Stimulated activated CD8-positive, alpha-beta memory T cell treated with anti-CD3 and anti-CD28 coated beads, Interleukin-15, amount 100 ng/mL, for 1 hour (primary cell): ENCODE measurements around the gene NF1.
"Not testable (repeated sequence)": the region's sequence is repeated elsewhere in the genome, so short reads cannot be mapped to it uniquely, and the experiment has no call there.

Experiments used
- DNase-seq: peaks from one replicate; pipeline ENCODE4 v3.0.0-alpha.2; 2020; ENCODE audit warnings: low read depth

Gene NF1

GRCh38 chr17:31132977-31133376, 38.2 kb downstream of the NF1 start:
- no peak for DNase-seq

- DNase-seq: no peak
Measured at GRCh38 chr17:31134576-31134975, 39.8 kb downstream of the NF1 start.

DNA sequence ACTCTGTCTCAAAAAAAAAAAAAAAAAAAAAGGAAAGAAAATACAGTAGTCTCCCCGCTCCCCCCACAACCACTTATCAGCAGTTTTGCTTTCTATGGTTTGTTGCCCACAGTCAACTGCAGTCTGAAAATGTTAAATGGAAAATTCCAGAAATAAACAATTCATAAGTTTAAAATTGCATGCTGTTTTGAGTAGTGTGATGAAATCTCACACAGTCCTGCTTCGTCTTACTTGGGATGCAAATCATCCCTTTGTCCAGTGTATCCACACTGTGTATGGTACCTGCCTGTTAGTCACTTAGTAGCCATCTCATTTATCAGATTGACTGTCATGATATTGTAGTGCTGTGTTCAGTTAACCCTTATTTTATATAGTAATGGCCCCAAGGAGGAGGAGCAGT, 41.5 kb downstream of the NF1 start:
- DNase-seq: no peak

DNA sequence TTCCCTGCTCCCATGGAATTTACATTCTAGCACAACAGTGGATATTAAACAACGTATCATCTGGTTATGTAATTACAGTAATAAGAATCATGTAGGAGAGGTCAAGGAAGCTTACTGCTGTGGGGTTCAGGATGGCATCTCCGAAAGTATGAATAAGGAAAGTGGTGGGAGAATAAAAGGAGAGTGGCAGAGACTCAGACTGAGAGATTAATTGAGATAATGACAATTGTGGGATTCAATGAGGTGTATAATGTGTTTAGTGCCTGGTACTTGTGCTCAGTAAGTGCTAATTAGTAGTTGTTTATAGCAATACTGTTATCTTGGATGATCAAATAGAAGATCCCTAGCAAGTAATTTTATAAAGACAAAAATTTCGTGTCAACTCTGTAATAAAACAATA, 45.3 kb downstream of the NF1 start:
- DNase-seq: no peak

DNA sequence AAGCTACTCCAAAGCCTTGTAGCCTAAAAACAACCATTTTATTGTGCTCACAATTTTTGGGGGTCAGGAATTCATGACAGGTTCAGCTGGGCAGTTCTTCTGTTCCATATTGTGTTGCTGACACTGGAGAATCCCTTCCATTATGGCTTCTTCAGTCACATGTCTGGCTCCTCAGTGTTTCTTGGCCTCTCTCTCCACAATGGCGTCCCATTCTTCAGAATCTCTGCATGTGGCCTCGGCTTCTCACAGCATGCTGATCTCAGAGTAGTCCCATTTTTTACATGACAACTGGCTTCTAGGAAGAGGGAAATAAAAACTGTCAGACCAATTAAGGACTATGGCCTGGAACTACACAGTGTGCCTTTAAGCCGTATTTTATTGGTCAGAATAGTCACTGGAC, 49.7 kb downstream of the NF1 start:
- no peak for DNase-seq

- DNase-seq: no peak
Measured at GRCh38 chr17:31144836-31145235, 50.1 kb downstream of the NF1 start.

- no peak for DNase-seq
Measured at GRCh38 chr17:31147507-31148202, 52.9 kb downstream of the NF1 start.

DNA sequence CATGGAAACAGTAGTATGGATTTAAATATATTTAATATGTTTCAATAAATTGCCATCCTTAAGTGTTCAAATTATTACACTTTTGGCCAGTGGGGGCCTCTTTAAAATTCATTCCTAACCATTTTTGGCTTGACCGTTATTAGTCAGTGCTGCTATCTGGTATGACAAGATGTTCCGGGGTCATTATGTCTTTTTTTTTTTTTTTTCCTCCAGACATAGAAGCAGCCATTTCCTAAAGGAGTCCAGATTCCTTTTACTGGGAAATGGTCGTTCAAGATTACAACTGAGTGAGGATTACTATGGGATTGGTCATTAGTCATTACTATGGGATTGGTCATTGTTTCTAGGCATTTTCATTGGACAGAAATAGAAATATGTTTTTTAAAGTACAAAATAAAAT, 53.4 kb downstream of the NF1 start:
- no peak for DNase-seq

- no peak for DNase-seq
Measured at GRCh38 chr17:31152271-31152670, 57.5 kb downstream of the NF1 start.

GRCh38 chr17:31155208-31155810, 60.5 kb downstream of the NF1 start:
- no peak for DNase-seq

GRCh38 chr17:31156326-31156725, 61.5 kb downstream of the NF1 start:
- DNase-seq: no peak

DNA sequence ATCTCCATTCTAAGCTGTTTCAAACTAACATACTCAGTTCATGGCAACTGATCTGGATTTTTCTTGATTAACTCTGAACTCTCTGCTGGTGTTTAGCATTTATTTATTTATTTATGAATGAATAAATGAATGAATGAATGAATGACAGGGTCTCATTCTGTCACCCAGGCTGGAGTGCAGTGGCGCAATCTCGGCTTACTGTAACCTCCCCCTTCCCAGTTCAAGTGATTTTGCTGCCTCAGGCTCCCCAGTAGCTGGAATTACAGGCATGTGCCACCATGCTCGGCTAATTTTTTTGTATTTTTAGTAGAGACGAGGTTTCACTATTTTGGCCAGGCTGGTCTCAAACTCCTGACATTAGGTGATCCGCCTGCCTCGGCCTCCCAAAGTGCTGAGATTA, 62.1 kb downstream of the NF1 start:
- not testable (repeated sequence) for DNase-seq

DNA sequence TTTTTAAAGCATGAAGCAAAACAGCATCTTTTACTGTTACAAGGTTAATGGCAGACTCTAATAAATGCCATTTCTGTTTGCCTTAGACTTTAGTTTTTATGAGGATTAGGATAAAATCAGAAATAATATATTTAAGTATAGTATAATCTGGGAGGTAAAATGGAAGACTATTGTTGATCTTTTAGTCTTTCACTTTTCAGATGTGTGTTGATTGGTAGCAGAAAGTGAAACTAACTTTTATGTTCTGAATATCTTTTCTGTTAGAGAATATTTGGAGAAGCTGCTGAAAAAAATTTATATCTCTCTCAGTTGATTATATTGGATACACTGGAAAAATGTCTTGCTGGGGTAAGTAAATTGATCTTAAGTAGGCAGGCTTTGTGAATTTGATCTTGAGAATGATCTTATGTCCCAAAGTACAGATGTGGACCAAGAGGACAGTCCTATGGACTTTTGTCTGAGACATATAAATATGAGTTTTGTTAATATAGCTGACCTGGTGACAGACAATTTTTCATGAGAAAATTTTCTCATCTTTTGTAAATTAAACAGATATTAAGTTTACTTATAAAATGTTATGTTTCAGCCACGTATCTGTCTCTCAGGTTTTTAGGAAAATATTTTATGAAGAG, 64.1 kb downstream of the NF1 start:
- no peak for DNase-seq

GRCh38 chr17:31163091-31163781, 68.5 kb downstream of the NF1 start:
- no peak for DNase-seq

- DNase-seq: no peak
Measured at GRCh38 chr17:31167111-31167510, 72.3 kb downstream of the NF1 start.

DNA sequence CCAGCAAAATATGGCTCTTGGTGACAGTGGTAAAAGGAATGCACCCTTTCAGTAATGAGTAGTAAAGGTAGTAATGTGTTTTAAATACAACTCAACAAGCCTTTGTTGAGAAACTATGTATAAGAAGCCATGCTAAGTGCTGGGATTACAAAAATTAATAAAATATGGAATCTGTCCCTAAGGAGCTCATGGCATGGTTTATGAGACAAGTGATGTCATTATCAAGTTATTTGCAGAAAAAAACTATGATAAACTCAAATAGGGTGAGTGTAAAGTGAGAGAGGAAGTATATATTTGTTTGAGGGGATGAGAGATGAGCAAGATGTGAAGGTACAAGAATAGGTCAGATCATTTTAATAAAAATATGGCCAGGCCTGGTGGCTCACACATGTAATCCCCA, 76.9 kb downstream of the NF1 start:
- no peak for DNase-seq

- no peak for DNase-seq
Measured at GRCh38 chr17:31172388-31172787, 77.6 kb downstream of the NF1 start.

GRCh38 chr17:31174215-31174614, 79.4 kb downstream of the NF1 start:
- DNase-seq: no peak

DNA sequence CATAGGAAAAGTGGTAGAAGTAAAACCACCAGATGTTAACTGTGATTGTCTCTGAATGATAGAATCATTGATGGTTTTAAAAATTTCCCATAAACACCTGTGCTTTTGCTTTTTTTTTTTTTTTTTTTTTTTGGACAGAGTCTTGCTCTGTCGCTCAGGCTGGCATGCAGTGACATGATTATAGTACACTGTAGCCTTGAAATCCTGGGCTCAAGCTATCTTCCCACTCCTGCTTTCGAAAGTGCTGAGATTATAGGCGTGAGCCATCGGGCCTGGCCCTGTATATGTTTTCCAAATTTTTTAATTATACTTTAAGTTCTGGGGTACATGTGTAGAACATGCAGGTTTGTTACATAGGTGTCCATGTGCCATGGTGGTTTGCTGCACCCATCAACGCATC, 80.5 kb downstream of the NF1 start:
- no peak for DNase-seq

DNA sequence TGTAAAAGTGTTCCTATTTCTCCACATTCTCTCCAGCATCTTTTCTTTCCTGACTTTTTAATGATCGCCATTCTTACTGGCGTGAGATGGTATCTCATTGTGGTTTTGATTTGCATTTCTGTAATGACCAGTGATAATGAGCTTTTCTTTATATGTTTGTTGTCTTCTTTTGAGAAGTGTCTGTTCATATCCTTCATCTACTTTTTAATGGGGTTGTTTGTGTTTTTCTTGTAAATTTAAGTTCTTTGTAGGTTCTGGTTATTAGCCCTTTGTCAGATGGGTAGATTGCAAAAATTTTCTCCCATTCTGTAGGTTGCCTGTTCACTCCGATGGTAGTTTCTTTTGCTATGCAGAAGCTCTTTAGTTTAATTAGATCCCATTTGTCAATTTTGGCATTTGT, 81.4 kb downstream of the NF1 start:
- not testable (repeated sequence) for DNase-seq

- not testable (repeated sequence) for DNase-seq
Measured at GRCh38 chr17:31178951-31179350, 84.2 kb downstream of the NF1 start.

GRCh38 chr17:31195305-31195704, 100.5 kb downstream of the NF1 start:
- DNase-seq: no peak

- no peak for DNase-seq
Measured at GRCh38 chr17:31198026-31198425, 103.2 kb downstream of the NF1 start.
